GM12801 (cell line): ENCODE results near the gene CAPN8.
A peak's percentile ranks its signal among the peaks of the same experiment; 100 is the strongest.

Source experiments
- TF ChIP-seq, protein P1 (sequence below): IDR thresholded peaks from one replicate; pipeline ENCODE4 v1.5.1; 2011; ENCODE audit warnings: control low read depth; ENCODE audit not compliant: insufficient read length; ENCODE audit errors: extremely low read depth

The CAPN8 gene

DNA sequence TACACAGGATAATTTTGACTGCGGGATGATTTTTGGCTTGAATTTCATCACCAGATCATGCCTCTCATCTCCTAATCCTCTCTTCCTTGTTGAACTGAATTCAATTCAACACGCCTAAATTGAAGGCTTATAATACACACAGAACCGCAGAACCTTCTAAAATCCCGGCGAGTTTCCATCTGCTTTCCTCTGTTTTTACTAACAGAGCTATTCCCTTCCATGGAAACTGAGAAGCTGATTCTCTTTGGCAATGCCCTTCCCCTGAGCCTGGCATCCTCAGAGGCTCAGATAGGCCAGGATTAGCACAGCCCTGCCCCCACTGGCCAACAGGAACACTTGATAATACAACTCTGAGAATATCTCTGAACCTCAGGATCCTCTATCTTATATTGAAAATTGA is 130.2 kb downstream of the CAPN8 start:
- TF ChIP-seq, protein P1, sequence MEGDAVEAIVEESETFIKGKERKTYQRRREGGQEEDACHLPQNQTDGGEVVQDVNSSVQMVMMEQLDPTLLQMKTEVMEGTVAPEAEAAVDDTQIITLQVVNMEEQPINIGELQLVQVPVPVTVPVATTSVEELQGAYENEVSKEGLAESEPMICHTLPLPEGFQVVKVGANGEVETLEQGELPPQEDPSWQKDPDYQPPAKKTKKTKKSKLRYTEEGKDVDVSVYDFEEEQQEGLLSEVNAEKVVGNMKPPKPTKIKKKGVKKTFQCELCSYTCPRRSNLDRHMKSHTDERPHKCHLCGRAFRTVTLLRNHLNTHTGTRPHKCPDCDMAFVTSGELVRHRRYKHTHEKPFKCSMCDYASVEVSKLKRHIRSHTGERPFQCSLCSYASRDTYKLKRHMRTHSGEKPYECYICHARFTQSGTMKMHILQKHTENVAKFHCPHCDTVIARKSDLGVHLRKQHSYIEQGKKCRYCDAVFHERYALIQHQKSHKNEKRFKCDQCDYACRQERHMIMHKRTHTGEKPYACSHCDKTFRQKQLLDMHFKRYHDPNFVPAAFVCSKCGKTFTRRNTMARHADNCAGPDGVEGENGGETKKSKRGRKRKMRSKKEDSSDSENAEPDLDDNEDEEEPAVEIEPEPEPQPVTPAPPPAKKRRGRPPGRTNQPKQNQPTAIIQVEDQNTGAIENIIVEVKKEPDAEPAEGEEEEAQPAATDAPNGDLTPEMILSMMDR, result no peak

GRCh38 chr1:223534677-223535076 is 130.8 kb downstream of the CAPN8 start:
- TF ChIP-seq, protein P1, result no peak

DNA sequence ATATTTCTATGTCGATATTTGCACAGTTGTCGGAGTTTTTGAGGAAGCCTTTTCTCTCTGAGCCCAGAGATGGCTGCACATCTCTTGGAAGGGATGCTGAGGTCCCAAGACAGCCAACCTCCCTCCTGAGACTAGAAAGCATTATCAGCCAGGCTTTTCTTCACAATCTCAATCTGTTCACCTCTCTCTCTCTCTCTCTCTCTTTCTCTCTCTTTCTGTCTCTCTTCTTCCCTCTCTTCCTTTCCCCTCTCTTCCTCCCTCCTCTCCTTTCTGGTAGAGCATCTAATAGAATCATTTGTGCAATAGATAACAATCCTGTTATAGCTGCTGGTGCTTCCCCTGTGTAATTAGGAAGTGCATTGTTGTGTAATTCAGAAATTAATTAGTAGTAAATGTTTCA is 131.8 kb downstream of the CAPN8 start:
- TF ChIP-seq, protein P1, result no peak

DNA sequence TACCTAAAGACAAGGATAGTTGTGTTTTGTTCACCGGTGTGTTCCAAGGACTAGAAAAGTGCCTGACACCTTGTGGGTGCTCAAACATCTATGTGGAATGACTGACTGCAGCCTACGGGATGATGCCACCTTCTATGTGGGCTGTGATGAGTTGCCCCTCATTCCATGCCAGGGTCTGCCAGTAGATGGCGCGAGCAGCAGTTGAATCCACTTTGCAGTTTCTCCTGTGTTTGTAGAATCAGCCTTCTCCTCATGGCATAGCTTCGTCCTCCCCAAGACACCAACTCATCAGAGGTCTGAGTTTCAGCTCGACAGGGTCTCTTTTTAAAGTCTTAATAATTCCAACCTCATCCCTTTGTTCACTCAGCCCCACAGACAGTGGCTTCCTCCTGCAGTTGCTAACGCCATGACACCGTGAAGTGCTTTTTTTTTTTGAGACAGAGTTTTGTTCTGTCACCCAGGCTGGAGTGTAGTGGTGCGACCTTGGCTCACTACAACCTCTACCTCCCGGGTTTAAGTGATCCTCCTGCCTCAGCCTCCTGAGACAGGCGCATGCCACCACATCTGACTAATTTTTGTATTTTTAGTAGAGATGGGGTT is 133.7 kb downstream of the CAPN8 start:
- TF ChIP-seq, protein P1, result peak; percentile 72

- TF ChIP-seq, protein P1, result no peak
Observed at GRCh38 chr1:223525957-223526356, 139.5 kb downstream of the CAPN8 start.

DNA sequence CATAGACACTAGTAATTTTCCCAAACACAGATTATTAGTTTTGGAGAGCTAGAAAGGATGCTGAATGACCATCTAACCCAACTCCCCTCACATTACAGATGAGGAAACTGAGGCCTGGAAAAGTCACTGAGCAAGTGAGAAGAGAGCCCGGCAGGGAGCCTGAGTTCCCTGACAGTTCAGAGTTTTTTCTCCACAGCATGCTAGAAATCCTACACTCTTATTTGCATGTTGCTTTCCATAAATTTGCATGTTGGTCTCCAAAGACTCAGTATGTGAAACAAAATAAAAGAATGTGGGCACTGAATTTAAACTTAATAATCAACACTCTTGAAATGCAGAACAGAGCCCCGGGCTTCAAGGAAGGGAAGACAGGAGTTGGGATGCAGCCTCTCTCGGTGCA is 140.0 kb downstream of the CAPN8 start:
- TF ChIP-seq, protein P1, result no peak

DNA sequence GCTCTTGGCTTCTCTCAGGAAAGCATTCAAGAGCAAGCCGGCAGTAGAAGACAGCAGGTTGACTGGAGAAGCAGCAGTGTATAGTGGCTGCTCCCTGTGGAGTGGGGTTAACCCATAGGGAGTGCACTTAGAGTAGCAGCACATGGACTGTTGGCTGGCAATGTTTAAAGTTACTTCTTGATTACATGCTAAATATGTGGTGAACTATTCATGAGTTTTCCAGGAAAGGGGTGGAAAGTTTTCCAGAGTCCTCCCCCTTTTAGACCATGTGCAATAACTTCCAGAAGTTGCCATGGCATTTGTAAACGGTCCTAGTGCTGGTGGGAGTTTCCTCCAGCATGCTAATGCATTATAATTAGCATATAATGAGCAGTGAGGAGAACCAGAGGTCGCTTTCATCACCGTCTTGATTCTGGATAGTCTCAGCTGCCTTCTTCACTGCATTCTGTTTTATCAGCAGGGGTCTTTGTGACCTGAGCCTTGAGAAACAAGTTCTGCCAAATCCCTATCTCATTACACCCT is 140.5 kb downstream of the CAPN8 start:
- TF ChIP-seq, protein P1, result no peak
